Fibroblast of the aortic adventitia (primary cell): ENCODE results near the gene RING1. TPM values are rescaled to one million over a fixed set of nuclear protein-coding genes. Genes with fewer than 3 reads are reported as not detected.
A peak's percentile ranks its signal among the peaks of the same experiment; 100 is the strongest.

ENCODE experiments used
- DNase-seq: peaks from one replicate; pipeline ENCODE4 v3.0.0-alpha.2; 2010; ENCODE audit warnings: low read depth
- H3K4me3 ChIP-seq: 2 replicates; pipeline ENCODE4 v1.5.1; 2011; ENCODE audit warnings: low read depth, mild to moderate bottlenecking, control low read depth, low read length, moderate library complexity
- total RNA-seq: library from RNA; depleted of rRNA; stranded (reverse); fragments of >200 nt; gene quantifications from 2 replicates; pipeline ENCODE4 v1.2.3, GENCODE V29; 2012; ENCODE audit warnings: low replicate concordance
- TF ChIP-seq, protein P1 (sequence below): IDR thresholded peaks from 2 replicates; pipeline ENCODE4 v1.5.1; 2011; ENCODE audit warnings: mild to moderate bottlenecking, low read length, control low read depth, inconsistent platforms; ENCODE audit not compliant: insufficient read depth

The RING1 gene
- total RNA-seq, 1 donor, result 28.9 TPM

DNA sequence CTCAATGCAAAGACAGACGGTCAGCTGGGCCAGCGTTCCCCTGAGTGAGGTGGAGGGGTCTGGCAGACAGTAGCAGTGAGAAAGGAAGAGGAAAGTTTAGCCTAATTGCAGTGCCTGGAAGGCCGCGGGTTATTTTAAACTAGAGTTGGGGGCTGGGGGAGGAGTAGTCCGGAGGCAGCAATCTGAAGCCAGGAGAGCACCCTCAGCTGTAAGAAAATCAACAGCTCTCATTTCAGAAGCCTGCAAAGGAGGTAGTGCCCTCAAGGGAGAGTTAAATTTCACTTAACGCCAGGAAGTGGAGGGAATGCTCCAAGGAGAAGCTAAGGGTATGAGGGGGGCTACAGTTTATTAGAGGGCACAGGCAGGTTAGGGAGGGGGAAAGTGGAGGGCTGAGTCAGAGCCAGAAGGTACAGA lies 26.9 kb downstream of the RING1 start:
- DNase-seq, result no peak
- TF ChIP-seq, protein P1, sequence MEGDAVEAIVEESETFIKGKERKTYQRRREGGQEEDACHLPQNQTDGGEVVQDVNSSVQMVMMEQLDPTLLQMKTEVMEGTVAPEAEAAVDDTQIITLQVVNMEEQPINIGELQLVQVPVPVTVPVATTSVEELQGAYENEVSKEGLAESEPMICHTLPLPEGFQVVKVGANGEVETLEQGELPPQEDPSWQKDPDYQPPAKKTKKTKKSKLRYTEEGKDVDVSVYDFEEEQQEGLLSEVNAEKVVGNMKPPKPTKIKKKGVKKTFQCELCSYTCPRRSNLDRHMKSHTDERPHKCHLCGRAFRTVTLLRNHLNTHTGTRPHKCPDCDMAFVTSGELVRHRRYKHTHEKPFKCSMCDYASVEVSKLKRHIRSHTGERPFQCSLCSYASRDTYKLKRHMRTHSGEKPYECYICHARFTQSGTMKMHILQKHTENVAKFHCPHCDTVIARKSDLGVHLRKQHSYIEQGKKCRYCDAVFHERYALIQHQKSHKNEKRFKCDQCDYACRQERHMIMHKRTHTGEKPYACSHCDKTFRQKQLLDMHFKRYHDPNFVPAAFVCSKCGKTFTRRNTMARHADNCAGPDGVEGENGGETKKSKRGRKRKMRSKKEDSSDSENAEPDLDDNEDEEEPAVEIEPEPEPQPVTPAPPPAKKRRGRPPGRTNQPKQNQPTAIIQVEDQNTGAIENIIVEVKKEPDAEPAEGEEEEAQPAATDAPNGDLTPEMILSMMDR, result no peak
- H3K4me3 ChIP-seq, result no peak overlapping the region

DNA sequence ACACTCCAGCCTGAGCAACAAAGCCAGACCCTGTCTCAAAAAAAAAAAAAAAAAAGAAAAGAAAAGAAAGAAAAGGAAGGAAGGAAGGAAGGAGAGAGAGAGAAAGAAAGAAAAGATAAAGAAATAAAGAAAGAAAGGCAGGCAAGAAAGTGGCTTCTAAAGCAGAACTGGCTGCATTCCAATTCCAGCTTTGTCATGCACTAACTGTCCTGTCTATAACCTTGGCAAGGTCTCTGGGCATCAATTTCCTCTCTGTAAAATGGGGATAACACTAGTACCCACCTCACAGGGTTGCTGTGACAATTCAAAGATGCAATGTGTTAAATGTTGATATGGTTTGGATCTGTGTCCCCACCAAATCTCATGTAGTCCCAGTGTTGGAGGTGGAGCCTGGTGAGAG lies 28.0 kb downstream of the RING1 start:
- no peak overlapping the region for H3K4me3 ChIP-seq
- TF ChIP-seq, protein P1, result no peak
- no peak for DNase-seq

DNA sequence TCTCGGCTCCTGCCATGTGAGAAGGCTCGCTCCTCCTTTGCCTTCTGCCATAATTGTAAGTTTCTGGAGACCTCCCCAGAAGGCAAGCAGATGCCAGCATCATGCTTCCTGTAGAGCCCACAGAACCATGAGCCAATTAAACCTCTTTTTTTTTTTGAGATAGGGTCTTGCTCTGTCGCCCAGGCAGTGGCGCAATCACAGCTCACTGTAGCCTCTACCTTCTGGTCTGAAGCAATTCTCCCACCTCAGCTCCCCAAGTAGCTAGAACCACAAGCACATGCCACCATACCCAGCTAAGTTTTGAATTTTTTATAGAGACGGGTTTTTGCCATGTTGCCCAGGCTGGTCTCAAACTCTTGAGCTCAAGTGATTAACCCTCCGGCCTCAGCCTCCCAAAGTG lies 28.6 kb downstream of the RING1 start:
- no peak for DNase-seq
- no peak overlapping the region for H3K4me3 ChIP-seq

DNA sequence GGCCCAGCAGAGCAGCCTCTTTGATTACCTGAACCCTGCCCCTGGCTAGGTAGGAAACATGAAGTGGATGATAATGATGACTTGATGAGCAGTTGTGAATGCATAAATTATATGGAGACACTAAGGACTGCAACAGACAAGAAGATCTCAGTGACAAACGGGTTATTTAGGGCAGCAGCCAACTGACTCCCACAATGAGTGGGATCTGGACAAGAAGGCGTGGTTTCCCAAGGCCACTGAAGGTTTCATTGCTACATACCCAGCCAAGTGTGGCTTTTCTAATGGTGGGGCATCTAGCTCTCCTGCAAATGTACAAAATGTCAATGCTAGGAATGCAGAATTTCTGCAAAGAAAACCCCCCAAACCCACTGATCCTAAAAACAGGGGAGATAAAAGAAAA lies 29.4 kb downstream of the RING1 start:
- TF ChIP-seq, protein P1, result no peak
- DNase-seq, result no peak
- H3K4me3 ChIP-seq, result no peak overlapping the region

More for the DNA sequence above, 28.6 kb downstream of the RING1 start:
- TF ChIP-seq, protein P1, result no peak

DNA sequence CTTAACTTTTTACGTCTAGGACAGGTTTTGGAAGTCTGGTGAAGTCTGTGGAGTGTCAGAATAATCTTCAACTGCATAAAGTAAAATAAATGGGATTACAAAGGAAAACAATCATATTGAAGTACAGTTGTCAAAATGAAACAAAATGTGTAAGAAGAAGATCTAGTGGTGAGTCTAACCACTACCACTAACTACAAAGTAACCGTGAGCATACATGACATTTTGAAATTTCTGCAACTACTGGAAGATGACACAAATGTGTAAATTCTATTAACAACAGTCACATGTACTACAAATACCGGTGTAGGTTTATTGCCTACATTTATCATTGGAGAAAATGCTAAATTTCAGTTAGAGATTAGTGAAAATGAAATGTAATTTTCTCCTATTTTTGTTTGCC lies 33.7 kb downstream of the RING1 start:
- no peak for DNase-seq
- no peak overlapping the region for H3K4me3 ChIP-seq
- TF ChIP-seq, protein P1, result no peak

DNA sequence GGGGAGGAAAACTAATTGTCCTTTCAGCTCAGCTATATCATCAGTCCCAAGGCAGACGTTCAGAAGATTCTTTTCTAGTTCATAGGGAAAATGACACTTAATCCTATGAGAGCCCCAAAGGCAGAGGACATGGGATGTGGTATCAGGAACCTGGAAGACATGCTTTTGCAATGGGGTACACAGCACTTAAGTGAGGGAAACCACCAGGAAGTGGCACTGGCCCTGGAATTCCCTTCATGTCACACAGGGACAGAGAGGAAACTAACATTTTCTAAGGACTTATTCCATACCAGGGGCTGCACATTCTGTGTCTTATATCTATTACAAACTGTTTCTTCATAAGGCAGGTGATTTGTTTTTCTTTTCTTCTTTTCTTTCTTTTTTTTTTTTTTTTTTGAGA lies 35.2 kb downstream of the RING1 start:
- no peak overlapping the region for H3K4me3 ChIP-seq
- no peak for DNase-seq
- TF ChIP-seq, protein P1, result no peak

DNA sequence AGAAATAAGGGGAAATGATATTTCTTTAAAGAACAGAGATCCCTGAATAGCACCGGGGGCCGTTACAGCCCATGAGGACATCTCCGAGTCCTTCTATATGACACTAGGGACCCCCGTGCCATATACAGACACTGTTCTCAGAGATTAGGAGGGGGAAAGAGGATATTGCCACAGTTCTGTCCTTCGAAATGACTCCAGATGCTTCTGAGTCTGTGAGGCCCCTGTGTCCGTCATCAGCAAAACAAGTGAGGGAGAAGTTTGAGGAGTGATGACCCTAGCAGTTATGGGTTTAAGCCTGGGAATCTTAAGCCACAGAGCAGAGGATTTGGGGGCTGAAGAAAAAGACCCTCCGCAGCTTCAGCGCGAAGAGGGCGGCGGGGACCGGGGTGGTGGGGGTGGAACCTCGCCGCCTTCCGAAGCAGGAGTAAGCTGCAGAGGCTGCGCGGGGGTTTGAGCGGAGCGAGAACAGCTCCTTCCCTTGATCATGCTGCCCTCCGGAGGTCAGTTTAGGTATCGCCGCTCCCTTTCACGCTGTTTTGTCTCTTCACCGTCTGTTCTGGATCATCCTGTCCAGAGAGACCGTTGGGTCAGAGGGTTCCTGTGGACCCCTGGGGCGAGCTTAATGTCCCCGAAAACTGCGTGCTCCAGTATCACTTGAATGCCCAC lies 39.8 kb downstream of the RING1 start:
- DNase-seq, result peak; percentile 88
- TF ChIP-seq, protein P1, result peak; percentile 94
- H3K4me3 ChIP-seq, result peak overlapping the region; percentile 69
